Measurements from ENCODE around the gene IRX6.

Gene IRX6

DNA sequence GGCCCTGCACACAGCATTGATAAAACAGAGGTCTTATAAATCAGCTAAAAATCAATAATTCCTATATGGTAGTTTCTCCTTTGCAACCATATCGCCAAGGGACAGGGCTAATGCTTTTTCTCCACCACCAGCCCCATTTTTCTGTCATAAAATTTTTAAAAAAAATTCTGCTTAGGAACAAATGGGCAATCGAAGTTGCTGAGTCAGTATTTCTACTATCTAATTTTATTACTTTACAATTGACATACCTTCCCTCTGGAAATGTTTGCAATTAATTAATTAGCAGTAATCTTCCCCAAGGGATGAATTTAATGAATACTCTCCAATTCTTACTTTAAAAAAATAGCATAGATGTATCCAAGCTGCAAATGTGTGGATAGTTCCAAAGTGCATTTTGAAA is 1.7 kb upstream of the IRX6 start:
- Histone ChIP-seq H3K4me1 (ENCODE audit: insufficient read depth, low read length, poor library complexity, severe bottlenecking) (no peaks in the 10 kb centered on the region), H3K27me3 (ENCODE audit: insufficient read depth, low read length, poor library complexity, severe bottlenecking) (no peaks in the 10 kb centered on the region), H3K9me2 (replicated peaks; ENCODE audit: low read depth, low read length) (no peaks in the 10 kb centered on the region), H3K9ac (ENCODE audit: low read depth, low read length, poor library complexity, severe bottlenecking) (no peak overlapping the region), H3K9me3 (ENCODE audit: insufficient read depth, low read depth, low read length) (no peaks in the 10 kb centered on the region), H4K20me1 (ENCODE audit: insufficient read depth, low read length, poor library complexity, severe bottlenecking) (no peaks in the 10 kb centered on the region), H2AFZ (ENCODE audit: low read length) (no peak overlapping the region), H3K36me3 (ENCODE audit: insufficient read depth, low read length) (no peaks in the 10 kb centered on the region), H3F3A (ENCODE audit: low read depth) (no peaks in the 10 kb centered on the region), H3K79me2 (ENCODE audit: insufficient read depth, low read length) (no peaks in the 10 kb centered on the region), H3K4me2 (ENCODE audit: low read depth, low read length, poor library complexity, severe bottlenecking) (no peak overlapping the region), H3K4me3 (ENCODE audit: low read length, poor library complexity, severe bottlenecking) (no peak overlapping the region)
- TF ChIP-seq EZH2phosphoT487 (IDR thresholded peaks at IDR 0.05; ENCODE audit: borderline replicate concordance), result no peak
- TF ChIP-seq CTCF (conservative IDR thresholded peaks at IDR 0.05; ENCODE audit: low read length), result no peak

- Histone ChIP-seq H3F3A (ENCODE audit: low read depth) (no peaks in the 10 kb centered on the region), H3K79me2 (ENCODE audit: insufficient read depth, low read length) (no peaks in the 10 kb centered on the region), H3K9me2 (replicated peaks; ENCODE audit: low read depth, low read length) (no peaks in the 10 kb centered on the region), H3K9ac (ENCODE audit: low read depth, low read length, poor library complexity, severe bottlenecking) (no peak overlapping the region), H3K27me3 (ENCODE audit: insufficient read depth, low read length, poor library complexity, severe bottlenecking) (no peaks in the 10 kb centered on the region), H2AFZ (ENCODE audit: low read length) (no peak overlapping the region), H3K36me3 (ENCODE audit: insufficient read depth, low read length) (no peaks in the 10 kb centered on the region), H3K4me3 (ENCODE audit: low read length, poor library complexity, severe bottlenecking) (no peak overlapping the region), H3K9me3 (ENCODE audit: insufficient read depth, low read depth, low read length) (no peaks in the 10 kb centered on the region), H4K20me1 (ENCODE audit: insufficient read depth, low read length, poor library complexity, severe bottlenecking) (no peaks in the 10 kb centered on the region), H3K4me1 (ENCODE audit: insufficient read depth, low read length, poor library complexity, severe bottlenecking) (no peaks in the 10 kb centered on the region), H3K4me2 (ENCODE audit: low read depth, low read length, poor library complexity, severe bottlenecking) (no peak overlapping the region)
- no peak for TF ChIP-seq EZH2phosphoT487 (IDR thresholded peaks at IDR 0.05; ENCODE audit: borderline replicate concordance)
- TF ChIP-seq CTCF (conservative IDR thresholded peaks at IDR 0.05; ENCODE audit: low read length), result no peak
Observed at GRCh38 chr16:55324285-55325079, 479 bp downstream of the IRX6 start.

- no peaks in the 10 kb centered on the region for H3F3A ChIP-seq (ENCODE audit: low read depth)
- no peak overlapping the region for H3K4me3 ChIP-seq (ENCODE audit: low read length, poor library complexity, severe bottlenecking)
- H2AFZ ChIP-seq (ENCODE audit: low read length), result no peak overlapping the region
- no peaks in the 10 kb centered on the region for H3K9me2 ChIP-seq (replicated peaks; ENCODE audit: low read depth, low read length)
- H3K4me1 ChIP-seq (ENCODE audit: insufficient read depth, low read length, poor library complexity, severe bottlenecking), result no peaks in the 10 kb centered on the region
- no peaks in the 10 kb centered on the region for H3K36me3 ChIP-seq (ENCODE audit: insufficient read depth, low read length)
- no peaks in the 10 kb centered on the region for H3K27me3 ChIP-seq (ENCODE audit: insufficient read depth, low read length, poor library complexity, severe bottlenecking)
- H3K79me2 ChIP-seq (ENCODE audit: insufficient read depth, low read length), result no peaks in the 10 kb centered on the region
- no peaks in the 10 kb centered on the region for H3K9me3 ChIP-seq (ENCODE audit: insufficient read depth, low read depth, low read length)
- no peak overlapping the region for H3K9ac ChIP-seq (ENCODE audit: low read depth, low read length, poor library complexity, severe bottlenecking)
- H4K20me1 ChIP-seq (ENCODE audit: insufficient read depth, low read length, poor library complexity, severe bottlenecking), result no peaks in the 10 kb centered on the region
- H3K4me2 ChIP-seq (ENCODE audit: low read depth, low read length, poor library complexity, severe bottlenecking), result no peak overlapping the region
- TF ChIP-seq EZH2phosphoT487 (IDR thresholded peaks at IDR 0.05; ENCODE audit: borderline replicate concordance) (no peak), CTCF (conservative IDR thresholded peaks at IDR 0.05; ENCODE audit: low read length) (no peak)
Observed at GRCh38 chr16:55325080-55325447, 1.1 kb downstream of the IRX6 start.
